BLaER1 treated with 17β-estradiol and CSF1 and Interleukin-3, amounts not matched to agents 10 nM and 100 nM (cell line): ENCODE results near the gene KCTD10.
"Not testable (repeated sequence)": the region's sequence is repeated elsewhere in the genome, so short reads cannot be mapped to it uniquely, and the experiment has no call there.

ENCODE experiments used
- H3K27ac ChIP-seq, 11 experiments: shearing (Covaris generic); formaldehyde crosslinking; 2 replicates each; pipeline ENCODE4 v1.8.1; 2022
- H3K27me3 ChIP-seq, 11 experiments: shearing (Covaris generic); formaldehyde crosslinking; 2 replicates each; pipeline ENCODE4 v1.8.1; 2022
- H3K36me3 ChIP-seq, 11 experiments: shearing (Covaris generic); formaldehyde crosslinking; 2 replicates each; pipeline ENCODE4 v1.8.1; 2022
- H3K4me1 ChIP-seq, 10 experiments: shearing (Covaris generic); formaldehyde crosslinking; 2 replicates each; pipeline ENCODE4 v1.8.1; 2022
- H3K4me2 ChIP-seq, 11 experiments: shearing (Covaris generic); formaldehyde crosslinking; 2 replicates each; pipeline ENCODE4 v1.8.1; 2022
- H3K4me3 ChIP-seq, 10 experiments: shearing (Covaris generic); formaldehyde crosslinking; 2 replicates each; pipeline ENCODE4 v1.8.1; 2022
- H3K9ac ChIP-seq, 11 experiments: shearing (Covaris generic); formaldehyde crosslinking; 2 replicates each; pipeline ENCODE4 v1.8.1; 2022
- H3K9me3 ChIP-seq, 11 experiments: shearing (Covaris generic); formaldehyde crosslinking; replicated peaks in 1 of 11; 2 replicates each; pipeline ENCODE4 v1.8.1; 2022
- H4K20me1 ChIP-seq, 11 experiments: shearing (Covaris generic); formaldehyde crosslinking; 2 replicates each; pipeline ENCODE4 v1.8.1; 2022
- Cebpa-rat ChIP-seq, 11 experiments: shearing (Covaris generic); IDR thresholded peaks; 2 replicates each; pipeline ENCODE4 v1.8.1; 2022

Gene KCTD10

DNA sequence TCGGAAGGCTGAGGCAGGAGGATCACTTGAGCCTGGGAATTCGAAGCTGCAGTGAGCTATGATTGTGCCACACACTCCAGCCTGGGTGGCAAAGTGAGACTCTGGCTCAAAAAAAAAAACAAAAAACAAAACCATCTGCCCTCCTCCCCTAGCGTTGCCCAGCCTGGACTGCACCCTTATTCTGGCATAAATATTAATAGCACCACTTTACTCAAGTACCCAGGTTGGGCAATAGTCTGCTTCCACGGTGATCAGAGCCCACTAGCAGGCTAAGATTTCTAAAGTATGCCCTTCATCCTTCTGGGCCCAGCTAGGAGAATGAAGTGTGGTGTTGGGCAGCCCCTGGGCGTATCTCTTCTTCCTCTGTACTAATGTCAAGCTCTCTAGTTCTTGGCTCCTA, 33.3 kb downstream of the KCTD10 start:
- Histone ChIP-seq H3K9me3 (no peaks in the 10 kb centered on the region), H4K20me1 (peaks cover 0 to 21% (median 3%) of the 10 kb centered on the region in 11 experiments; a peak in 10 of 22 replicates), H3K9ac (no peak overlapping the region), H3K27ac (no peak overlapping the region), H3K27me3 (no peaks in the 10 kb centered on the region), H3K36me3 (peaks cover 23 to 55% (median 41%) of the 10 kb centered on the region in 11 experiments), H3K4me2 (no peak overlapping the region), H3K4me3 (no peak overlapping the region), H3K4me1 (peaks cover 0 to 12% (median 4%) of the 10 kb centered on the region in 10 experiments; a peak in 9 of 20 replicates)
- no peak for TF ChIP-seq Cebpa-rat (IDR thresholded peaks at IDR 0.05)

DNA sequence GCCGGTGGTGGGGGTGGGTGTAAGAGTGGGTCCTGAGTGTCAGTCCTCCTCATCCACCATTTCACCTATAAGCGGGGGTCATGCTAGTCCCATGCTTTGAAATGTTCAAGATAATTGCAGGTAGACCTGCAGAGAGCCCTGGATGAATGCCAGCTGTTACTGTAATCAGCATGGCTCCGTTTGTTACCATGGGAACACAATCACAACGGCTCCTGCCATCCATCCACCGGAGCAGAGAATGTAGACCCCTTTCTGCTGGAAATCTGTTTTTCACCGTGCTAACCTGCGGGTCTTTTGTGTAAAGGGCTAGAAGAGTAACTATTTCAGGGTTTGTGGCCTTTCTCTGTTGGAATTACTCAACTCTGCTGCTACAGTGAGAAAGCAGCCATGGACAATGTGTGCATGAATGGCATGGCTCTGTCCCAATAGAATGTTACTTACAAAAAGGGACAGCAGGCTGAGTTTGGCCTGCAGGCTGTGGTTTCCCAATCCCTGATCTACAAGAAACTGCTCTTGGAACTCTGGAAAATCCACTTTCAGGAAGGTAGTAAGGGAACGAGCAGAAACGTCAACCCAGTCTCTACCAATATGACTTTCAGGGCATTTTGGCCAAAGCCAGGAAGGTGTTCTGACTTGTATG, 36.1 kb downstream of the KCTD10 start:
- Histone ChIP-seq H3K9me3 (no peaks in the 10 kb centered on the region), H3K27me3 (no peaks in the 10 kb centered on the region), H4K20me1 (peaks cover 0 to 7% (median 0%) of the 10 kb centered on the region in 11 experiments; a peak in 1 of 22 replicates), H3K4me1 (no peaks in the 10 kb centered on the region), H3K4me2 (no peak overlapping the region), H3K9ac (no peak overlapping the region), H3K4me3 (no peak overlapping the region), H3K27ac (no peak overlapping the region), H3K36me3 (peaks cover 0 to 27% (median 14%) of the 10 kb centered on the region in 11 experiments; a peak in 12 of 22 replicates)
- no peak for TF ChIP-seq Cebpa-rat (IDR thresholded peaks at IDR 0.05)

DNA sequence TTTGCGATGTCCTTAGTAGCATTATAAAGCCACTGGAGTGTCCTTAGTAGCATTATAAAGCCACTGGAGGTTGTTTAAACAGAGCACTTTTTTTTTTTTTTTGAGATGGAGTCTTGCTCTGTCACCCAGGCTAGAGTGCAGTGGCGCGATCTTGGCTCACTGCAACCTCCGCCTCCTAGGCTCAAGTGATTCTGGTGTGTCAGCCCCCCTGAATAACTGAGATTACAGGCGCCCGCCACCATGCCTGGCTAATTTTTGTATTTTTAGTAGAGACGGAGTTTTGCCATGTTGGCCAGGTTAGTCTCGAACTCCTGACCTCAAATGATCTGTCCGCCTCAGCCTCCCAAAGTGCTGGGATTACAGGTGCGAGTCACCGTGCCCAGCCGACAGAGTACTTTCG, 37.1 kb downstream of the KCTD10 start:
- H3K4me3 ChIP-seq, H3K4me2 ChIP-seq, H3K4me1 ChIP-seq, H3K27me3 ChIP-seq, H3K9me3 ChIP-seq, H4K20me1 ChIP-seq, H3K27ac ChIP-seq, H3K9ac ChIP-seq: not testable (repeated sequence)
- H3K36me3 ChIP-seq: peaks cover 0 to 17% (median 5%) of the 10 kb centered on the region in 11 experiments; a peak in 9 of 22 replicates

DNA sequence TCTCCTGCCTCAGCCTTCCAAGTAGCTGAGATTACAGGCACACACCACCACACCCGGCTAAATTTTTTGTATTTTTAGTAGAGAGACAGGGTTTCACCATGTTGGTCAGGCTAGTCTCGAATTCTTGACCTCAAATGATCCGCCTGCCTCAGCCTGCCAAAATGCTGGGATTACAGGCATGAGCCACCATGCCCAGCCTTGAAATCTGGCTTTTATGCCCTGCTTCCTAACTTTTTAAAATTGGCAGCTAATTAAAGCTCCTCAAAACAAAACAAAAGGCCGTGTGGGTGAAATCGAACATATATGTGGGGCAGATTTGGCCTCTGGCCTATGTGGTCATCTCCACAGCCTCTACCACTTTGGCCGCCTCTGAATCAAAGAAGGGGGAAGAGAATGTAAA, 37.9 kb downstream of the KCTD10 start:
- Histone ChIP-seq H3K4me3 (no peak overlapping the region), H3K27me3 (no peaks in the 10 kb centered on the region), H3K9me3 (no peaks in the 10 kb centered on the region), H3K4me2 (no peak overlapping the region), H3K27ac (no peak overlapping the region), H3K4me1 (no peaks in the 10 kb centered on the region), H3K9ac (no peak overlapping the region), H4K20me1 (0 out of 22 replicates have a peak, but pooled peaks cover 0 to 6% (median 0%) of the 10 kb centered on the region in 11 experiments), H3K36me3 (peaks cover 0 to 9% (median 0%) of the 10 kb centered on the region in 11 experiments; a peak in 1 of 22 replicates)
- TF ChIP-seq Cebpa-rat (IDR thresholded peaks at IDR 0.05): no peak

DNA sequence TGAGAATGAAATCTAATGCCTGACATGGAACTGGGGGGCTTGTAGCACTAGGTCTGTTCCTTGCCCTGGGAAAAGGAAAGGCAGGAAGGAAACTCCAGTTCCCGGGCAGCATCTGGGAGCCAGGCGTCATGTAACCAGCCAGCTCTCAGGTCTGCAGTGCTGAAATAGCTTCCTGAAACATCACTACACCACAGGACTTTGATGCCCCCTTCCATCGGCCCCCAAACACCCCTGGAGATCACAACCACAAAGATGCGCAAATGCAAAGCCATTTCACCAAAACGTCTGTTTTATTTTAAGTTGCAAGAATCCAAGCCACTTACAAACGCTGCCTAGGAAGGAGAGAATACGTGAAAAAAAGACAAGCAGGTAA, 40.9 kb downstream of the KCTD10 start:
- Histone ChIP-seq H3K4me3 (no peak overlapping the region), H3K27ac (no peak overlapping the region), H4K20me1 (no peaks in the 10 kb centered on the region), H3K9ac (no peak overlapping the region), H3K9me3 (no peaks in the 10 kb centered on the region), H3K4me1 (peaks cover 0 to 8% (median 2%) of the 10 kb centered on the region in 10 experiments; a peak in 6 of 20 replicates), H3K4me2 (no peak overlapping the region), H3K36me3 (0 out of 22 replicates have a peak, but pooled peaks cover 0 to 3% (median 0%) of the 10 kb centered on the region in 11 experiments), H3K27me3 (no peaks in the 10 kb centered on the region)
- no peak for TF ChIP-seq Cebpa-rat (IDR thresholded peaks at IDR 0.05)

DNA sequence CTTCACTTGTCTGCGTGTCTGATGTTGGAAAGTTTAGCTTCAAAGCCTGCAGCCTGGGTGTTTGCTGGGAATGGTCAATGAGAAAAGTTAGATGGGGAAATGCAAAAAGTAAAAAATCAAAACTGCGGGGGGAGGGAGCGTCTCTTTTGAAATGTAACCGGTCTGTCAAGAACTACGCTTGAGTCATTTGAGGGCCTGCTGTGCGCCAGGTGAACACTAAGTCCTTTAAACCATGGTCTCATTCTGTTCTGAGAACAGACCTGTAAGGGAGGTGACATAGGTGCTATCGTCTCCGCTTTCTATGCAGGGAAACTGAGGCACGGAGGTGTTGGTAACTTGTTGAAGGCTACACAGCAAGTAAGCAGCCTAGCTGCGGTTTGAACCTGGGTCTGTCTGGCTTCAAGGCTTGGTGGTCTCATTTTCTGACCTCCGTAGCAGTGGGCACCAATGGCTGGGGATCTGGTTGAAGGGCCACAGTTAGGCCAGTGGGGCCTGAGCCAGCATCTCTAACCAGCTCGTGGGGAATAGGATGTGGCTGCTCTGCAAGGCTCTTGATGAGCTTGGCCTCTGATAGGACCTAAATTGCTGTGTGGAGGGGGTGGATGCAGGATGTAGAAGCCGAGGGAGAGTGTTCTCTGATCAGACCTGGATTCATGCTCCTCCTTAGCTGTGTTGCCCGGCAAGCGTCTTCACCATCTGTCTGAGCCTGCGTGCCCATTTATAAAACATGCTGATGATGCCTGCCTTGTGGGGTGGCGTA, 41.5 kb downstream of the KCTD10 start:
- Histone ChIP-seq H3K4me1 (peaks cover 0 to 8% (median 2%) of the 10 kb centered on the region in 10 experiments; a peak in 6 of 20 replicates), H3K9ac (no peak overlapping the region), H4K20me1 (no peaks in the 10 kb centered on the region)

DNA sequence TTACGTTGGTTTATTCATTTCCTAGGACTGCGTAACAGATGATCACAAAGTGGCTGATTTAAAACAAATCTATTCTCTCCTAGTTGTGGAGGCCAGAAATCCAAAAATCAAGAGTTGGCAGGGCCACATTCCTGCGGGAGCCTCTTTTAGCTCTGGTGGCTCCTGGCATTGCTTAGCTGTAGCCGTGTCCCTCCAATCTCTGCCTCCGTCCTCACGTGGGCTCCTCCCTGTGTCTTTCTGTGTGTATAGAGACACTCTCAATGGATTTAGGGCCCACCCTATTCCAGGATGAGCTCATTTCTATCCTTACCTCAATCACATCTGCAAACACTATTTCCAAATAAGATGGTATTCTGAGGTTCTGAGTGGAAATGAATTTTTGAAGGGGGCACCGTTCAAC, 42.5 kb downstream of the KCTD10 start:
- H3K4me2 ChIP-seq: no peak overlapping the region

More for the DNA sequence above, 41.5 kb downstream of the KCTD10 start:
- TF ChIP-seq Cebpa-rat (IDR thresholded peaks at IDR 0.05): no peak
- Histone ChIP-seq H3K27ac (no peak overlapping the region), H3K4me3 (no peak overlapping the region), H3K9me3 (no peaks in the 10 kb centered on the region), H3K27me3 (no peaks in the 10 kb centered on the region), H3K4me2 (no peak overlapping the region), H3K36me3 (no peaks in the 10 kb centered on the region)

DNA sequence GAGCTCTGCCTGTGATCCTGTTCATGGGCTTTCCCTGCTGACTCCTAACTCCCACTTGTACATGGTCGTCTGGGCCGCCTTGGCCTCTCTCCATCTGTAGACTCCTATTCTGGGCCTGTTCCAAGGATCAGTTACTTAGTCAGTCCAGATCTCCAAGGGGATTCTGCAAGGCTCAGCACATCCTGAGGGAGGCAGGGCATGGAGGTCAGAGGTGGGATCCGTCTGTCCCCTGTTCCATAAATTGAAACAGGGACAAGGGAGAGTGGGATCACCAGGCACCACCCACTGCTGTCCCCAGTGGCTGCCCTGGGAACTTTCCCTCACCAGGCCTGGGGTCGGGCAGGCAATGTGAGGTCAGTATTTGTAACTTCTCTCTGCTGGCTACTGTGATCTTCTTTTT, 43.5 kb downstream of the KCTD10 start:
- no peaks in the 10 kb centered on the region for H3K27me3 ChIP-seq
- H3K4me2 ChIP-seq: no peak overlapping the region
- H3K9me3 ChIP-seq: peaks cover 0 to 6% (median 0%) of the 10 kb centered on the region in 11 experiments; a peak in 2 of 22 replicates
- no peak for TF ChIP-seq Cebpa-rat (IDR thresholded peaks at IDR 0.05)
- no peaks in the 10 kb centered on the region for H4K20me1 ChIP-seq
- no peak overlapping the region for H3K9ac ChIP-seq
- no peaks in the 10 kb centered on the region for H3K36me3 ChIP-seq
- peaks cover 0 to 8% (median 2%) of the 10 kb centered on the region in 10 experiments; a peak in 7 of 20 replicates for H3K4me1 ChIP-seq
- H3K27ac ChIP-seq: no peak overlapping the region
- no peak overlapping the region for H3K4me3 ChIP-seq

More for the DNA sequence above, 42.5 kb downstream of the KCTD10 start:
- Histone ChIP-seq H3K4me3 (no peak overlapping the region), H3K9ac (no peak overlapping the region), H3K36me3 (no peaks in the 10 kb centered on the region), H3K4me1 (peaks cover 0 to 8% (median 2%) of the 10 kb centered on the region in 10 experiments; a peak in 7 of 20 replicates), H4K20me1 (no peaks in the 10 kb centered on the region), H3K27me3 (no peaks in the 10 kb centered on the region), H3K27ac (no peak overlapping the region), H3K9me3 (peaks cover 0 to 6% (median 0%) of the 10 kb centered on the region in 11 experiments; a peak in 2 of 22 replicates)
- TF ChIP-seq Cebpa-rat (IDR thresholded peaks at IDR 0.05): no peak

DNA sequence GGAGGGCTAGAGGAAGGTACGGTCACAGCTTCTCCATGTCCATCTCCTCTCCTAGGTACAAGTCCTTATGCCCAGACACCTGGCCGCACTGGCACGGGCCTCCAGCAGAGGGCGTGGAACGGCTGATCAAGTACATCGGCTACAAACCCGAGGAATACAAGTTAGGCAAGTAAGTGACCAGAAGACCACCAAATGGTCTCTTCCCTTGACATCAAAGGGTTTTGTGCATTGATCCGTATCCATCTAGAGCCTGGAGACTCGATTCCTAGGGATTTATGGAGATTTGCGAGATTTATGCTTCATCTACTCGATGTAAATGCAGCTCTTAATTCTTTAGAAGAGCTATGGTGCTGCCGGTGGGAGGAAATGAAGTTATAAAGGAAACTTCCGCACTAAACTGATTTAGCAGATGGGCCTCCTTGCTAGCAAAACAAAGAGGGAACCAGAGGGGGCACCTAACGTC, 44.2 kb downstream of the KCTD10 start:
- Histone ChIP-seq H3K4me3 (no peak overlapping the region), H4K20me1 (no peaks in the 10 kb centered on the region), H3K9ac (no peak overlapping the region), H3K4me2 (peak overlapping the region in 5 of 11 experiments; percentile 8 to 36 (median 22); a peak in 6 of 22 replicates), H3K27ac (no peak overlapping the region), H3K9me3 (peaks cover 0 to 6% (median 0%) of the 10 kb centered on the region in 11 experiments; a peak in 2 of 22 replicates), H3K27me3 (no peaks in the 10 kb centered on the region), H3K36me3 (no peaks in the 10 kb centered on the region), H3K4me1 (peaks cover 0 to 8% (median 2%) of the 10 kb centered on the region in 10 experiments; a peak in 7 of 20 replicates)
- no peak for TF ChIP-seq Cebpa-rat (IDR thresholded peaks at IDR 0.05)
